Measurements from ENCODE around the gene CLK2.

Gene CLK2

DNA sequence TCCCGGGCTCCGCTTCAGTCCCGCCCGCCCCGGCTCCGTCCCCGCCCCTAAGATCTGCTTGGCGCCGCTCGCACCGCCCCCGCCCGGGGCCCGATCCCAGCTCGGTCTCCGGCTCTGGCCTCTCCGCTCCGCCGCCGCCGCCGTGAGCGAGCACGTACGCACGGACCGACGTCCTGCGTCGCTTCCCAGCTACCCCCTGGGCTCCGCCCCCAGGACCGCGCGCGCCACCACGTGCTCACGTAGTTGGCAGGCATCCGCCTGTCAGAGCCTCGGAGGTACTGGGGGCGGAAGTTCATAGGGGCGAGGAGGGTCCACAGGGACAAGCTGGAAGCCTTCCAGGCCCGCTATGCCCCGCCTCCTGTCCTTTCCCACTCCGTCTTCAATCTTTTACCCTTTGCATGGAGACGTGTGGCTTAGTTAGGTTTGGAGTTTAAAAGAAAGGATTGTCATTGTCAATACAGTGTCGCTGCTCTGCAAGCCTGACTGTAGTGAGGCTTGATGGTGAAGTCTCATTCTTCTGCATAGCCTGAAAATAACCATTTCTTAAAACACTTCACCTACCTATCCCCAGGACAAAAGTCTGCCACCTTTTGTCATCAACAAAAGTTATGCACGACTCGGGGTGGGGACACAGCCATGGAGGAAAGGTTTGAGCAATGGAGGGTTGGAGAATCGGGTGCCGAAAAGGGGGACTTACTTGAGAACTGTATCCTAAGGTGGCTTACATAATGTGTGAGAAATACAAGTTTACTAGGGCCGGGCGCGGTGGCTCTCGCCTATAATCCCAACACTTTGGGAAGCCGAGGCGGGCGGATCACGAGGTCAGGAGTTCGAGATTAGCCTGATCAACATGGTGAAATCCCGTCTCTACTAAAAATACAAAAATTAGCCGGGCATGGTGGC, at the start of gene CLK2:
Gene CLK2, minus strand, starts transcription at position 162 of the 903 bp plus-strand sequence. CDS start 2,527 bp downstream, outside the sequence.
- peak; percentile 95 to 98 for DNase-seq (ENCODE audit: low read depth in 2 of 2)

DNA sequence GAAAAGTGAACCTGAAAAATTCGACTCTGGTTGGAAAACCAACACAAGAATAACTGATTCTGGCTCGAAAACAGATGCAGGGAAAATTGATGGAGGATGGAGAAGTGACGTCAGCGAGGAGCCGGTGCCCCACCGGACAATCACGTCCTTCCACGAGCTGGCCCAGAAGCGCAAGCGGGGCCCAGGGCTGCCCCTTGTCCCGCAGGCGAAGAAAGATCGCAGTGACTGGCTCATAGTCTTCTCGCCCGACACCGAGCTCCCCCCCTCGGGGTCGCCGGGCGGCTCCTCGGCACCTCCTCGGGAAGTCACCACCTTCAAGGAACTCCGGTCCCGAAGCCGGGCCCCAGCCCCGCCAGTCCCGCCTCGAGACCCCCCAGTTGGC, 49.3 kb upstream of the CLK2 start:
- no peak for DNase-seq (ENCODE audit: low read depth in 2 of 2)

GRCh38 chr1:155321639-155322503, 48.6 kb upstream of the CLK2 start:
- DNase-seq (ENCODE audit: low read depth in 2 of 2): no peak

GRCh38 chr1:155320661-155321617, 47.6 kb upstream of the CLK2 start, which contains the start of gene RUSC1:
RUSC1 (plus strand) TSS chr1:155320894; CDS start chr1:155321774, 880 bp downstream.
- DNase-seq (ENCODE audit: low read depth in 2 of 2): peak; percentile 63 to 72

DNA sequence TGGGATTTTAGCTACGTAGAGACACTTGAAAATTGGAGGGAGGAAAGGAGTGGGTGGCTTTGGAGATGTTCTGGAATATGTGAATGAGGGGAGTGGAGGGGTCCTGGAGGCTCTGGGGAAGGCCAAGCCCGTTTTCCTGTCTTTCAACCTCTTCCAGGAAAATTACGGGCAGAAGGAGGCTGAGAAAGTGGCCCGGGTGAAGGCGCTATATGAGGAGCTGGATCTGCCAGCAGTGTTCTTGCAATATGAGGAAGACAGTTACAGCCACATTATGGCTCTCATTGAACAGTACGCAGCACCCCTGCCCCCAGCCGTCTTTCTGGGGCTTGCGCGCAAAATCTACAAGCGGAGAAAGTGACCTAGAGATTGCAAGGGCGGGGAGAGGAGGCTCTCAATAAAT, 46.9 kb upstream of the CLK2 start:
- DNase-seq (ENCODE audit: low read depth in 2 of 2): no peak

- no peak for DNase-seq (ENCODE audit: low read depth in 2 of 2)
These were observed 46.2 kb upstream of the CLK2 start for GRCh38 chr1:155319536-155319935.

GRCh38 chr1:155318082-155318481, 44.8 kb upstream of the CLK2 start:
- no peak for DNase-seq (ENCODE audit: low read depth in 2 of 2)

DNA sequence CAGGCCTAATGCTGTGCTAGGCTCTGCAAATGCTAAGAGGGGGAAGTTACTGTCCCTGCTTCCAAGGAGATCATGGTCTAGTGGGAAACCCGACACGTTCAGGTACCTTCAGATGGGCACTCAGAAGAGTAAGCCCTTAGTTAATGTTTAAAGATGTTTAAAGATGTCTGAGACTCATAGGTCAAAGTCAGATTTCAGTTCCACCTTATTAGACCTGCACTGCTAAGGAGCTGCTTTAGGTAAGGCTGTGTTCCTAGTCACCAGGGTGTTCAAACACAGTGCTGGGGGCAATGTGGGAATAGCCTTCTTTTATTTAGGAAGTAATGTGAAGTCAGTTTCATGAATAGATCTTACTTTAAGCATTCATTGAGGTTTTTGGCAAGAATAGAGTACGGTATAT, 43.6 kb upstream of the CLK2 start:
- no peak for DNase-seq (ENCODE audit: low read depth in 2 of 2)

DNA sequence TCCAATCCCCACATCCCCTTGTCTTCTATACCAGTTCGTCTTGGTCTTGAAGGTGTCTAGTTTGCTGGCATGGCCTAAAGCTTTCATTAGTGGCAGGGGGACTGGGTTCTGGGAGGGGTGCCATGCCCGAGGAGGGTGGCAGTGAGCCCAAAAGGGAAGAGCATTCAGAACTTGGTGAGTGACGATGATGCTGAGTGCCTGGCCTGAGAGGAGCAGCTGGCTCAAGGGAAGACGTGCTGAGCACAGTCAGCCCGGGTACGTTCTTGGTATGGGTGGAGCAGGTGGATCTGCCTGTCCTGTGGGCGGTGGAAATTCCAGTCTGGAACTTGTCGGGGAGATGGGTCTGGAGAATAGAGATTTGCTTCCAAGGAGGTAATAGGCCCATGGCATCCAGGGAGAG, 40.0 kb upstream of the CLK2 start:
- no peak for DNase-seq (ENCODE audit: low read depth in 2 of 2)

DNA sequence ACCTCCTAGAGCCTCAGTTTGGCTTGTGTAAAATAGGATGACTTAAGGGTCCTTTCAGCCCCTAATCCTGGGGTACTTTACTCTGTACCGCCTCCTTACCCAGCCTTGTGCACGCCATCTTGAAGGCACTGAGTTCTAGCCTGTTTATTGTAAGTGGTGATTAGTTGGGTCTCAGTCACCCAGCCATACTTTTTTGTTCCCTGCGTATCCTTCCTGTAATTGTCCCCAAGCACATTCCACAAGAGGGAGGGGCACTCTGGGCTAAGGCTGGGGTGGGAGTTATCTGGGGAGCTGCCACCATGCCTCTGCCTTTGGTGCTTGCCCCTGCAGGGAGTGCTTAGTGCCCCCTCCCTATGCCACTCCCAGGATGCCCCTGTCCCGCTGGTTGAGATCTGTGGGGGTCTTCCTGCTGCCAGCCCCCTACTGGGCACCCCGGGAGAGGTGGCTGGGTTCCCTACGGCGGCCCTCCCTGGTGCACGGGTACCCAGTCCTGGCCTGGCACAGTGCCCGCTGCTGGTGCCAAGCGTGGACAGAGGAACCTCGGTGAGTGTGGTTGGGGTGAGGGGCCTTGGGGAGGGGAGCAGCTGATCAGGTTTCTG, 36.2 kb upstream of the CLK2 start:
- DNase-seq (ENCODE audit: low read depth in 2 of 2): no peak

DNA sequence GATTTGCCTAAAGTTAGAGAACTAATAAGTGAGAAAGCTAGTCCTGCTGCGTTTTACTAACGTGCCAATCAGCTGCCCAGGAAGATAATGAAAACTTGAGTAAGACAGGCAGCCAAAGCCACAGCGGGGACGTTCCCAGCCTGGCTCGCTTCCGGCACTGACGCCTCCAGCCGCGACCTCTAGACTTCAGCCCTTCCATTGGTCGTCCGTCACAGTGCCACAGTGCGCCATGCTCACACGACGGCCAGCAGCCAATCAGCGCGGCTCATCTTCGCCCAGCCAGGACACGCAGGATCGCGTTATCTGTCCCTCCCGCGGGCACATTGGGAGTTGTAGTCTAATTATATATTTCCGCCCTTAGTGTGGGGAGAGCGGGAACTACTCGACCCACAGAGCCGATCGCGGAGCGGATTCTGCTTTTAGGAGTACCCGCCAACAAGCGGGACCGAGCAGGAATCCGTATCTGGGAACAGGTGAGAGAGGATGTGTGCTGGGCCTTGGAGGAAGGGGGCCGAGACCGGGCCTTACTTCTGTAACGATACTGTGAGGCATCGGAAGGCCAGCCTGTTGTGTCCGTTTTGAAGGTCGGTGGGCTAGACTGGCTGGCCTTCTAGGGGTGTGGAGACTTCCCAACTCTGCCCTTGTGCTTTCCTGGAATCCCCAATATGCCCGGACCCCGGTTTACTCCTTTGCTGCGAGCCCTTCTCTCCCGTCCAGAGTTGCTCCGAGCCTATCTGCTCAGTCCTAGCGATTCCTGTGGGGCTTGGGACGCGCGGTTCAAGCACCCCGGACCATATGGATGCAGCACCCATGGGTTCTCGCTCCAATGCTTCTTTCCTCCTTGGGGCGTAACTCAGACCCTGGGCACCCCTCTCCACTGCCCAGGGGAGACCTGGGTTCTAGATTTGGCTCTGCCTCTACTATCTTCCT, 35.5 kb upstream of the CLK2 start, which contains the start of gene FDPS:
Gene FDPS, plus strand, starts transcription at position 374 of the 930 bp plus-strand sequence. CDS start 924 bp downstream, outside the sequence.
- peak; percentile 94 to 96 for DNase-seq (ENCODE audit: low read depth in 2 of 2)

GRCh38 chr1:155307247-155307740, 34.0 kb upstream of the CLK2 start:
- no peak for DNase-seq (ENCODE audit: low read depth in 2 of 2)

GRCh38 chr1:155305881-155306391, 32.6 kb upstream of the CLK2 start:
- DNase-seq (ENCODE audit: low read depth in 2 of 2): no peak

- DNase-seq (ENCODE audit: low read depth in 2 of 2): no peak
These were observed 31.3 kb upstream of the CLK2 start for GRCh38 chr1:155304558-155305063.

DNA sequence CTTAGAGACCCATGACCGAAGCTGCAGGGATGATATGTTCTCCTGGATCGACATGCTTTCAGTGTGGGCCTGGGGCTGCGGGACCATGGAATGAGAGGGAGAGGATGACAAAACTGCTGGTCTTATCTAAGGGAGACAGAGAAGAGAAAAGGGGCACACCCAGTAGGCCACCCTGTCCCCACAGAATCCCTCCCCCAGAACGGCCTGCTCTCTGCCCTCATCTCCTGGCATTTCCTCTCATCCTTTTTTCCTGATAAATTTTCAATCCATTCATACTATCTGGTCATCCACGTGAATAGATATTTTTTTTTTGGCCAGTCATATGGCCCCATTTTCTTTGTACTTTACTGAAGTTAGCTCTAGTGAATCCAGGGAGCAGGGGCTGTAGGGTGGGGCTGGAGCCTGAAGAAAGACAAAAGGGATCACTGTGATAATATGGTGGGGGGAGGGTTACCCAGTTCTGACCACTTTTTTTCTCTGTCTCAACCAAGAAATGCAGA, 28.1 kb upstream of the CLK2 start, which contains the start of gene PKLR:
Gene PKLR, minus strand, starts transcription at position 97 of the 500 bp plus-strand sequence. Its CDS starts 43 bp downstream, at position 54.
- no peak for DNase-seq (ENCODE audit: low read depth in 2 of 2)

GRCh38 chr1:155300553-155301329, 27.4 kb upstream of the CLK2 start:
- DNase-seq (ENCODE audit: low read depth in 2 of 2): no peak

DNA sequence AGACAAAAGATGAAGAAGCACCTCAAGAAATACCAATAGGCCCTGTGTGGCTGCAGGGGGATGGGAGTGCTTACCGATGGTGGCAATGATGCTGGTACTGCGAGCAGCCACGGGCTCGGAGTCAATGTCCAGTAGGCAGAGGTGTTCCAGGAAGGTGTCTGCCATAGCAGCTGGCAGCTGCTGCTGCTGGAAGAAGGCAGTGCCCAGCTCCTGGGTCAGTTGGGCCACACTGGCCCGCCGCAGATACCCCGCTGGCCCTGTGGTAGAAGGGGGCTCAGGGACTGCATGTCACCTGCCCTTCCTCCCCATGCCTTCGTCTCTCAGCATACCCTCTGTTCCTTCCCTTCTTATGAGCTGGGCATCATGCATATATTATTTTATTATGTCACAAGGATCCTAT, 26.7 kb upstream of the CLK2 start:
- DNase-seq (ENCODE audit: low read depth in 2 of 2): no peak

GRCh38 chr1:155297384-155297783, 24.1 kb upstream of the CLK2 start:
- no peak for DNase-seq (ENCODE audit: low read depth in 2 of 2)

Measured in stimulated activated CD8-positive, alpha-beta memory T cell treated with anti-CD3 and anti-CD28 coated beads, Interleukin-2, amount 100 ng/mL, for 48 hours (primary cell).